HEK293 (cell line): Measurements from ENCODE around the gene DNAH3.

Experiments
- CTCF ChIA-PET: fragments of 350-600 bp; formaldehyde crosslinking; extraction: SDS; loops from one replicate; lab custom pipeline; 2021; ENCODE audit warnings: antibody characterized with exemption; lab: Yijun Ruan, JAX
- POLR2A ChIA-PET: fragments of 300-600 bp; formaldehyde crosslinking; extraction: SDS; loops from one replicate; lab custom pipeline; 2020; ENCODE audit warnings: antibody characterized with exemption, inconsistent platforms; lab: Yijun Ruan, JAX
- H3K27ac ChIP-seq: fragments of 200-500 bp; sonication (Bioruptor generic); 2 replicates; pipeline ENCODE4 v1.5.1; 2014; ENCODE audit warnings: low read depth, low read length, control low read depth, inconsistent platforms; ENCODE audit errors: extremely low read depth
- H3K36me3 ChIP-seq, 2 experiments: fragments of 200-500 bp in 1 of 2; sonication (Bioruptor generic) in 1 of 2; 1 replicate in 1 of 2; 2 replicates in 1 of 2; pipeline ENCODE4 v1.5.1; 2014 to 2017; ENCODE audit warnings: inconsistent platforms in 2 of 2, low read length in 2 of 2; ENCODE audit not compliant: control insufficient read depth in 2 of 2, insufficient read depth in 1 of 2
- H3K4me1 ChIP-seq: fragments of 200-500 bp; sonication (Bioruptor generic); 2 replicates; pipeline ENCODE4 v1.5.1; 2014; ENCODE audit warnings: mild to moderate bottlenecking, low read length, inconsistent platforms; ENCODE audit not compliant: control insufficient read depth, insufficient read depth
- H3K4me3 ChIP-seq: 2 replicates; pipeline ENCODE4 v1.5.1; 2011; ENCODE audit warnings: low read depth, mild to moderate bottlenecking, control low read depth, low read length, moderate library complexity
- H3K9me3 ChIP-seq: fragments of 200-500 bp; sonication (Bioruptor generic); 2 replicates; pipeline ENCODE4 v1.5.1; 2014; ENCODE audit warnings: low read depth, low read length, inconsistent platforms; ENCODE audit not compliant: control insufficient read depth, insufficient read depth
- BCL11B ChIP-seq: fragments of 450-650 bp; formaldehyde crosslinking; IDR thresholded peaks from 2 replicates; pipeline ENCODE4 v1.5.1; 2016; ENCODE audit warnings: low read depth, missing biosample characterization, missing genetic modification characterization
- GLIS2 ChIP-seq: fragments of 450-650 bp; formaldehyde crosslinking; IDR thresholded peaks from 2 replicates; pipeline ENCODE4 v1.5.1; 2016; ENCODE audit warnings: missing biosample characterization, missing genetic modification characterization
- IKZF3 ChIP-seq: fragments of 450-650 bp; IDR thresholded peaks from 2 replicates; pipeline ENCODE4 v1.5.0; 2018; ENCODE audit warnings: missing biosample characterization, mild to moderate bottlenecking, missing genetic modification characterization, moderate library complexity
- REPIN1 ChIP-seq: fragments of 450-650 bp; formaldehyde crosslinking; IDR thresholded peaks from 2 replicates; pipeline ENCODE4 v1.5.1; 2017; ENCODE audit warnings: missing biosample characterization, missing genetic modification characterization, low read depth
- SCRT2 ChIP-seq: fragments of 450-650 bp; formaldehyde crosslinking; IDR thresholded peaks from 2 replicates; pipeline ENCODE4 v1.5.1; 2016; ENCODE audit warnings: missing biosample characterization, missing genetic modification characterization
- ZBTB44 ChIP-seq: fragments of 450-650 bp; IDR thresholded peaks from 2 replicates; pipeline ENCODE4 v1.5.1; 2018; ENCODE audit warnings: missing biosample characterization, mild to moderate bottlenecking, missing genetic modification characterization
- ZBTB6 ChIP-seq: fragments of 450-650 bp; formaldehyde crosslinking; IDR thresholded peaks from 2 replicates; pipeline ENCODE4 v1.5.1; 2017; ENCODE audit warnings: missing biosample characterization, missing genetic modification characterization
- ZFP3 ChIP-seq: fragments of 450-650 bp; formaldehyde crosslinking; IDR thresholded peaks from 2 replicates; pipeline ENCODE4 v1.5.1; 2016; ENCODE audit warnings: low read depth, missing biosample characterization, missing genetic modification characterization
- ZFP41 ChIP-seq: fragments of 450-650 bp; formaldehyde crosslinking; IDR thresholded peaks from 2 replicates; pipeline ENCODE4 v1.5.1; 2016; ENCODE audit warnings: missing biosample characterization, missing genetic modification characterization, borderline replicate concordance
- ZNF155 ChIP-seq: fragments of 450-650 bp; formaldehyde crosslinking; IDR thresholded peaks from 2 replicates; pipeline ENCODE4 v1.5.1; 2016; ENCODE audit warnings: missing biosample characterization, missing genetic modification characterization
- ZNF175 ChIP-seq: fragments of 450-650 bp; formaldehyde crosslinking; IDR thresholded peaks from 2 replicates; pipeline ENCODE4 v1.5.1; 2016; ENCODE audit warnings: missing biosample characterization, missing genetic modification characterization
- ZNF202 ChIP-seq: fragments of 450-650 bp; formaldehyde crosslinking; IDR thresholded peaks from 2 replicates; pipeline ENCODE4 v1.5.1; 2016; ENCODE audit warnings: missing biosample characterization, missing genetic modification characterization, borderline replicate concordance
- ZNF223 ChIP-seq: fragments of 450-650 bp; formaldehyde crosslinking; IDR thresholded peaks from 2 replicates; pipeline ENCODE4 v1.5.1; 2016; ENCODE audit warnings: missing biosample characterization, missing genetic modification characterization
- ZNF24 ChIP-seq: fragments of 450-650 bp; formaldehyde crosslinking; IDR thresholded peaks from 2 replicates; pipeline ENCODE4 v1.5.1; 2016; ENCODE audit warnings: missing biosample characterization, missing genetic modification characterization
- ZNF423 ChIP-seq: fragments of 450-650 bp; formaldehyde crosslinking; IDR thresholded peaks from 2 replicates; pipeline ENCODE4 v1.5.1; 2016; ENCODE audit warnings: missing biosample characterization, missing genetic modification characterization
- ZNF433 ChIP-seq: fragments of 450-650 bp; formaldehyde crosslinking; IDR thresholded peaks from 2 replicates; pipeline ENCODE4 v1.5.1; 2016; ENCODE audit warnings: missing biosample characterization, missing genetic modification characterization, low read depth
- ZNF621 ChIP-seq: fragments of 450-650 bp; formaldehyde crosslinking; IDR thresholded peaks from 2 replicates; pipeline ENCODE4 v1.5.1; 2017; ENCODE audit warnings: missing biosample characterization, missing genetic modification characterization
- ZNF660 ChIP-seq: fragments of 450-650 bp; IDR thresholded peaks from 2 replicates; pipeline ENCODE4 v1.5.1; 2018; ENCODE audit warnings: missing biosample characterization, mild to moderate bottlenecking, missing genetic modification characterization
- ZNF837 ChIP-seq: fragments of 450-650 bp; formaldehyde crosslinking; IDR thresholded peaks from 2 replicates; pipeline ENCODE4 v1.5.1; 2016; ENCODE audit warnings: missing biosample characterization, missing genetic modification characterization
- ZSCAN18 ChIP-seq: fragments of 450-650 bp; formaldehyde crosslinking; IDR thresholded peaks from 2 replicates; pipeline ENCODE4 v1.5.1; 2016; ENCODE audit warnings: missing biosample characterization, missing genetic modification characterization
- TF ChIP-seq, protein P1 (sequence below): fragments of 450-650 bp; formaldehyde crosslinking; IDR thresholded peaks from 2 replicates; pipeline ENCODE4 v1.5.1; 2016; ENCODE audit warnings: missing biosample characterization, missing genetic modification characterization

Gene DNAH3

DNA sequence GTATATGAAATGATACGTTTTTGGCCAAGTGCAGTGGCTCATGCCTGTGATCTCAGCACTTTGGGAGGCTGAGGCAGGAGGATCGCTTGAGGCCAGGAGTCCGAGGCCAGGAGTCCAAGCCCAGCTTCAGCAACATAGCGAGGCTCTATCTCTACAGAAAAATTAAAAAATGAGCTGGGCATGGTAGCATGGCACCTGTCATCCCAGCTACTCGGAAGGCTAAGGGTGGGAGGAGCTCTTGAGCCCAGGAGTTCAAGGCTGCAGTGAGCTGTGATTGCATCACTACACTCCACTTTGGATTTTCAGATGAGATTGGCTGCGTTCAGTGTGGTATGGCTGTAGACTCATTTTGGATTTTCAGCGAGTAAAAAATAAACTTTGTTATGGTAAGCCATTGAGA, 112.4 kb downstream of the DNAH3 start:
- TF ChIP-seq ZFP3 = no peak
- no peak for TF ChIP-seq ZNF24 (tag by site-specific recombination)
- no peak for TF ChIP-seq ZNF175 (tag by site-specific recombination)
- no peak for TF ChIP-seq SCRT2 (tag by site-specific recombination)
- TF ChIP-seq ZNF660 (tag by site-specific recombination) = no peak
- no peak for TF ChIP-seq ZNF433
- TF ChIP-seq ZBTB6 = no peak
- TF ChIP-seq IKZF3 = no peak
- no peak for TF ChIP-seq ZNF837 (tag by site-specific recombination)
- TF ChIP-seq BCL11B (tag by site-specific recombination) = no peak
- TF ChIP-seq ZNF621 (tag by site-specific recombination) = no peak
- TF ChIP-seq ZSCAN18 (tag by site-specific recombination) = no peak
- no peak for TF ChIP-seq ZFP41 (tag by site-specific recombination)
- no peak for TF ChIP-seq REPIN1 (tag by site-specific recombination)
- no peak for TF ChIP-seq ZNF423 (tag by site-specific recombination)
- TF ChIP-seq ZNF202 (tag by site-specific recombination) = no peak
- TF ChIP-seq GLIS2 (tag by site-specific recombination) = no peak
- Histone ChIP-seq H3K4me1 (no peaks in the 10 kb centered on the region), H3K36me3 (no peaks in the 10 kb centered on the region), H3K27ac (no peak overlapping the region), H3K9me3 (no peaks in the 10 kb centered on the region), H3K4me3 (no peak overlapping the region)
- ChIA-PET CTCF (no interaction called here), POLR2A (no interaction called here)

DNA sequence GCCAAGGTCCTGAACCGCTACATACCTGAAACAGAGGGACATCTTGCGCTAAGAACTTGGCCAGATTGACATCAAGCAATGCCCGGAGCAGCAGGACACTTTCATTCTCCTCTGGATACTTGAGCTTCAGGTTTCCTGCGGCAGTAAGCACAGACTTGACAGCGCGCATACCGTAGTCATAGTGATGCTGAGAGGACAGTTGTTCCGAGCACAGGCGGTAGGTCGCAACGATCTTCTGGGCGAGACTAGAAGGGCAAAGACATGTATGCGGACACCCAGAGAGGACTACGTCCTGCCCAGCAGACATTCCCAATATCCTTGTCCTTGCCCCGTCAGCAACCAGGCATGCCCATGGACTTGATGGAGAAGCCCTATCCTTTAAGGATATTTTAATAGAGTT, 112.9 kb downstream of the DNAH3 start:
- POLR2A ChIA-PET = no interaction called here
- no peaks in the 10 kb centered on the region for H3K36me3 ChIP-seq
- H3K4me1 ChIP-seq = no peaks in the 10 kb centered on the region
- no peak overlapping the region for H3K27ac ChIP-seq
- no peak for TF ChIP-seq ZNF223 (tag by site-specific recombination)
- no peak for TF ChIP-seq ZNF155 (tag by site-specific recombination)
- TF ChIP-seq, all 188 proteins: peak for 0
- H3K9me3 ChIP-seq = no peaks in the 10 kb centered on the region
- CTCF ChIA-PET = interaction anchor here (0.6 kb wide), 1 partner anchor 519 kb away, joined by 3 read pairs; no protein-coding TSS in a partner anchor
- H3K4me3 ChIP-seq = no peak overlapping the region

DNA sequence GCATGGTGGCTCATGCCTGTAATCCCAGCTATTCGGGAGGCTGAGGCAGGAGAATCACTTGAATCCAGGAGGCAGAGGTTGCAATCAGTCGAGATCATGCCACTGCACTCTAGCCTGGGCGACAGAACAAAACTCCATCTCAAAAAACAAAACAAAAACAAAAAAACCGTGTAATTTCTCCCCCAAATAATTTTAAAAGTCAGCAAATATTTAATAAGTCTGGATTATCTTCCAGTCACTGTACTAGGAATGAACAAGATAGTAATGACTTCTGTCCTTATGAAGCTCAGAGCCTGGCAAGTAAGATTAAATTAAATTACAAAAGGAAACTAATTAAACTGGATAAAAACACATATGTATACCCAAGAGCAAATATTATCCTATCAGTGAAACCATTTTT, 113.5 kb downstream of the DNAH3 start:
- no peak overlapping the region for H3K27ac ChIP-seq
- TF ChIP-seq ZNF621 (tag by site-specific recombination) (no peak), ZFP3 (no peak), ZBTB44 (no peak), ZNF660 (tag by site-specific recombination) (no peak), ZNF24 (tag by site-specific recombination) (no peak)
- TF ChIP-seq, protein P1, sequence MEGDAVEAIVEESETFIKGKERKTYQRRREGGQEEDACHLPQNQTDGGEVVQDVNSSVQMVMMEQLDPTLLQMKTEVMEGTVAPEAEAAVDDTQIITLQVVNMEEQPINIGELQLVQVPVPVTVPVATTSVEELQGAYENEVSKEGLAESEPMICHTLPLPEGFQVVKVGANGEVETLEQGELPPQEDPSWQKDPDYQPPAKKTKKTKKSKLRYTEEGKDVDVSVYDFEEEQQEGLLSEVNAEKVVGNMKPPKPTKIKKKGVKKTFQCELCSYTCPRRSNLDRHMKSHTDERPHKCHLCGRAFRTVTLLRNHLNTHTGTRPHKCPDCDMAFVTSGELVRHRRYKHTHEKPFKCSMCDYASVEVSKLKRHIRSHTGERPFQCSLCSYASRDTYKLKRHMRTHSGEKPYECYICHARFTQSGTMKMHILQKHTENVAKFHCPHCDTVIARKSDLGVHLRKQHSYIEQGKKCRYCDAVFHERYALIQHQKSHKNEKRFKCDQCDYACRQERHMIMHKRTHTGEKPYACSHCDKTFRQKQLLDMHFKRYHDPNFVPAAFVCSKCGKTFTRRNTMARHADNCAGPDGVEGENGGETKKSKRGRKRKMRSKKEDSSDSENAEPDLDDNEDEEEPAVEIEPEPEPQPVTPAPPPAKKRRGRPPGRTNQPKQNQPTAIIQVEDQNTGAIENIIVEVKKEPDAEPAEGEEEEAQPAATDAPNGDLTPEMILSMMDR (tag by site-specific recombination) = no peak
- TF ChIP-seq, all 188 proteins: peak for 0
- ChIA-PET CTCF (interaction anchor here (0.6 kb wide), 1 partner anchor 519 kb away, joined by 3 read pairs; no protein-coding TSS in a partner anchor), POLR2A (no interaction called here)
- no peaks in the 10 kb centered on the region for H3K4me1 ChIP-seq
- H3K36me3 ChIP-seq = no peaks in the 10 kb centered on the region
- H3K4me3 ChIP-seq = no peak overlapping the region
- H3K9me3 ChIP-seq = no peaks in the 10 kb centered on the region
